ENCODE data around the gene PALLD. TPM values are rescaled to one million over a fixed set of nuclear protein-coding genes. Genes with fewer than 3 reads are reported as not detected.
"Not testable (repeated sequence)": the region's sequence is repeated elsewhere in the genome, so short reads cannot be mapped to it uniquely, and the experiment has no call there.

Gene PALLD
- total and polyA plus RNA-seq, 12 donors, result 169 to 1,537 (median 667) TPM

- peak overlapping the region in 6 of 10 donors; percentile 28 to 87 (median 52) for H3K27ac ChIP-seq
- peaks cover 0 to 69% (median 32%) of the 10 kb centered on the region in 9 donors for H3K4me1 ChIP-seq
- DNase-seq (no peak), ATAC-seq (peak in 1 of 8 donors; percentile 30)
- WGBS, 2 donors, result 67 to 69% methylated on average over 7 of the region's 7 CpGs
- H3K36me3 ChIP-seq, result no peaks in the 10 kb centered on the region
- no peaks in the 10 kb centered on the region for H3K27me3 ChIP-seq
- H3K9me3 ChIP-seq, result no peaks in the 10 kb centered on the region
- H3K4me3 ChIP-seq, result no peak overlapping the region
- intact Hi-C loops (cut with DNase I), result loop anchor here in 1 of 10 donors (10.0 kb wide), 1 partner anchor 242 kb away; no protein-coding TSS in a partner anchor
- no peak for TF ChIP-seq CTCF (IDR thresholded peaks at IDR 0.05)
Measured at GRCh38 chr4:168507178-168507815, 10.4 kb downstream of the PALLD start.

- WGBS, 2 donors, result 60 to 73% methylated on average over 3 of the region's 3 CpGs
- ATAC-seq (peak in 2 of 8 donors; percentile 53 to 59), DNase-seq (no peak)
- H3K36me3 ChIP-seq, result no peaks in the 10 kb centered on the region
- no peaks in the 10 kb centered on the region for H3K9me3 ChIP-seq
- peak overlapping the region in 4 of 10 donors; percentile 28 to 59 (median 52) for H3K27ac ChIP-seq
- TF ChIP-seq CTCF (IDR thresholded peaks at IDR 0.05), result no peak
- H3K27me3 ChIP-seq, result no peaks in the 10 kb centered on the region
- H3K4me3 ChIP-seq, result no peak overlapping the region
- H3K4me1 ChIP-seq, result peaks cover 0 to 63% (median 28%) of the 10 kb centered on the region in 9 donors
- intact Hi-C loops (cut with DNase I), result loop anchor here in 1 of 10 donors (10.0 kb wide), 1 partner anchor 244 kb away; no protein-coding TSS in a partner anchor
Measured at GRCh38 chr4:168508683-168509082, 11.8 kb downstream of the PALLD start.

GRCh38 chr4:168509786-168510185 is 12.9 kb downstream of the PALLD start:
- H3K4me1 ChIP-seq, result peaks cover 0 to 66% (median 22%) of the 10 kb centered on the region in 9 donors
- no peak overlapping the region for H3K4me3 ChIP-seq
- H3K9me3 ChIP-seq, result no peaks in the 10 kb centered on the region
- ATAC-seq, result no peak
- intact Hi-C loops (cut with DNase I), result loop anchor here in 8 of 10 donors (10.0 kb wide), 5 partner anchors 185 to 415 kb away; no protein-coding TSS in a partner anchor
- 79 to 82% methylated on average over 4 of the region's 4 CpGs for WGBS, 2 donors
- peak overlapping the region in 1 of 10 donors; percentile 10 for H3K27ac ChIP-seq
- no peak for TF ChIP-seq CTCF (IDR thresholded peaks at IDR 0.05)
- DNase-seq, result no peak
- H3K36me3 ChIP-seq, result no peaks in the 10 kb centered on the region
- H3K27me3 ChIP-seq, result no peaks in the 10 kb centered on the region

DNA sequence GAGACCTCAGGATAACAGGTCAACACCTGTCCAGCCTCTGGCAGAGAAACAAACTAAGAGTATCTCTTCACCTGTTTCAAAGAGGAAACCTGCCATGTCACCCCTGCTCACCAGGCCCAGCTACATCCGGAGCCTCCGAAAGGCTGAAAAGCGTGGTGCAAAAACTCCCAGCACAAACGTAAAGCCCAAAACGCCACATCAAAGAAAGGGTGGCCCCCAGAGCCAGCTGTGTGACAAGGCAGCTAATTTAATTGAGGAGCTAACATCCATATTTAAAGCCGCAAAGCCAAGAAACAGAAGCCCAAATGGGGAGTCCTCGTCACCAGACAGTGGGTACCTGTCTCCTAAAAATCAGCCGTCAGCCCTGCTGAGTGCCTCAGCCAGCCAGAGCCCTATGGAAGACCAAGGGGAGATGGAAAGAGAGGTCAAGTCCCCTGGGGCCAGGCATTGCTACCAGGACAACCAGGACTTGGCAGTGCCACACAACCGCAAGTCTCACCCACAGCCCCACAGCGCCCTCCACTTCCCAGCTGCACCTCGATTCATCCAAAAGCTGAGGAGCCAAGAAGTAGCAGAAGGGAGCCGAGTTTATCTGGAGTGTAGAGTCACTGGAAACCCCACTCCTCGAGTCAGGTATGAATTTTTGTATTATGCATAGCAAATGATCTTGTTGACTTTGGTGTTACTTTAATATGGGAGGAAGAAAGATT is 15.1 kb downstream of the PALLD start:
- DNase-seq (no peak), ATAC-seq (peak in 4 of 8 donors; percentile 18 to 68 (median 24))
- H3K27ac ChIP-seq, result peak overlapping the region in 5 of 10 donors; percentile 21 to 42 (median 37)
- intact Hi-C loops (cut with DNase I), result loop anchor here in 7 of 10 donors (10.0 kb wide), 4 partner anchors 183 to 413 kb away; no protein-coding TSS in a partner anchor
- no peaks in the 10 kb centered on the region for H3K27me3 ChIP-seq
- peaks cover 0 to 64% (median 22%) of the 10 kb centered on the region in 9 donors for H3K4me1 ChIP-seq
- WGBS, 2 donors, result 85% methylated on average over 13 of the region's 13 CpGs
- no peaks in the 10 kb centered on the region for H3K36me3 ChIP-seq
- no peak for TF ChIP-seq CTCF (IDR thresholded peaks at IDR 0.05)
- no peak overlapping the region for H3K4me3 ChIP-seq
- no peaks in the 10 kb centered on the region for H3K9me3 ChIP-seq

GRCh38 chr4:168513826-168514225 is 17.0 kb downstream of the PALLD start:
- H3K36me3 ChIP-seq, H3K27me3 ChIP-seq, ATAC-seq, H3K9me3 ChIP-seq, DNase-seq, H3K4me3 ChIP-seq: not testable (repeated sequence)
- intact Hi-C loops (cut with DNase I), result loop anchor here in 7 of 10 donors (10.0 kb wide), 4 partner anchors 181 to 411 kb away; no protein-coding TSS in a partner anchor
- 55 to 58% methylated on average over 3 of the region's 3 CpGs for WGBS, 2 donors
- H3K27ac ChIP-seq, result peak overlapping the region in 3 of 10 donors; percentile 7 to 38 (median 37)
- H3K4me1 ChIP-seq, result peaks cover 0 to 65% (median 18%) of the 10 kb centered on the region in 9 donors
